NCI-H2227 (cell line): Measurements from ENCODE around the gene RPL34.

Experiments
- DNase-seq: peaks from one replicate; lab custom pipeline; 2025; ENCODE audit not compliant: unreplicated experiment; lab: John Stamatoyannopoulos, UW

Gene RPL34

GRCh38 chr4:108622828-108623227 is 2.5 kb downstream of the RPL34 start:
- DNase-seq = no peak

DNA sequence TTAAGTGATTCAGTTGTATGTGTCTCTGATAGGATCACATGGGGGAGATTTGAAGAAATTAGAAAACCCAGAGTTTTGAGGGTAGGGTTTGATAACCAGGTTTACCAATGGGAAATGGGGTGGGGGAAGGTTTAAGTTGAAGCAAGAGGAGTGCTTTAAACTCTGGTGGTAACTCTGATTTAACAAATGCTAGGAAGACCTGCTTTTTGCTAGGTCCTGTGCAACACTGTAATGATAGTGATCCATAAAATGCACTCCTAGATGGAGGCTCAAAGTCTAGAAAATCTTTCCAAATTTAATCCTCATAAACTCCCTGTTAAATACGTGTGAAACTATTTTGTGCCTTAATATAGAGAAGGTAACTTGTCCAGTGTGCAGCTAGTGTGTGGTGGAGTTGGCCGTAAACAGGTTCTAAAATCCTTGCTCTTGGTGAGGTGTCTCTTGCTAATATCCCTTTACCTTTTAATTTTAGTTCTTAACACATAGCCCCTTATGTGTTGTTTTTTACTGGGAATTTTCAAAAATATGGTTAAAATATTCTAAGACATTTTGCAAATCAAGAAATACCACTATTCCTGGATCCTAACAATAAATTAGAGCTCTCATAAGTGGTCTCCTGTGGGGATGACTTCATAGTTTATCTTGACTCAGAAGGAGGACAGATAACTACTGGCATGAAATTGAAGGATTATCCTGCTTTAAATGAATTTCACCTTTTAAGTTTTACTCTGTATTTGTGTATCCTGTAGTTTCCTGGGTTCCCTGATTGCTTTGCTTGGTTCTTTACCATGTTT is 4.1 kb downstream of the RPL34 start:
- no peak for DNase-seq

DNA sequence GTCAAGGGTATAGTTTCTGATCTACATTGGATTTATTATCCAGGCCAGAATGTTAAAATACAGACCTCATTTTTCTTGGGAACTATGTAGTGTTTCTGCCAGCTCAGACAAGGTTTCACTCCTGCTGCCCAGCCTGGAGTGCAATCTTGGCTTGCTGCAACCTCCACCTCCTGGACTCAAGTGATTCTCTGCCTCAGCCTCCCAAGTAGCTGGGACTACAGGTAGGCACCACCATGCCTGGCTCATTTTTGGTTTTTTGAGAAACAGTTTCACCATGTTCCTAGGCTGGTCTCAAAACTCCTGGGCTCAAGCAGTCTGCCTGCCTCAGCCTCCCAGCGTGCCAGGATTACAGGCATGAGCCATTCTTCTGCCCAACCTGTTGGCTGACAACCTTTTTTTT is 5.7 kb downstream of the RPL34 start:
- DNase-seq = no peak

DNA sequence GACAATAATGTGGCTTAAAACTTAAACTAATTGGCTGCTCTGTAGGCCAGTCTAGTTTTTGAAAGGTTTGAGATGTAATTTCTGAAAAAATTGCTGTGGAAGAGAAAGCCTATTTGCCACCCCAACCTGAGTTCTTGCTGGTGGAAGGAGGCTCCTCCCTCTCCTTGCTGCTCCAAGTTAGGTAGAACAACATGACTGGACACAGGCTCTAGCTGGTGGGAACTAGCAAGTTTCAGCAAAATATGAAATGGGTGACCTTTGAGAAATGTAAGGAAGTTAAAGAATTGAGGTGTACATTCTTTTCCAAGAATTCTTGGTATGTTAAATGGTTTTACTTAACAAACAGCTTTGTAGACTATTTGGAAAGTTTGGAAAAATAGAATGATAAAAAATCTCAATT is 8.0 kb downstream of the RPL34 start:
- DNase-seq = no peak

DNA sequence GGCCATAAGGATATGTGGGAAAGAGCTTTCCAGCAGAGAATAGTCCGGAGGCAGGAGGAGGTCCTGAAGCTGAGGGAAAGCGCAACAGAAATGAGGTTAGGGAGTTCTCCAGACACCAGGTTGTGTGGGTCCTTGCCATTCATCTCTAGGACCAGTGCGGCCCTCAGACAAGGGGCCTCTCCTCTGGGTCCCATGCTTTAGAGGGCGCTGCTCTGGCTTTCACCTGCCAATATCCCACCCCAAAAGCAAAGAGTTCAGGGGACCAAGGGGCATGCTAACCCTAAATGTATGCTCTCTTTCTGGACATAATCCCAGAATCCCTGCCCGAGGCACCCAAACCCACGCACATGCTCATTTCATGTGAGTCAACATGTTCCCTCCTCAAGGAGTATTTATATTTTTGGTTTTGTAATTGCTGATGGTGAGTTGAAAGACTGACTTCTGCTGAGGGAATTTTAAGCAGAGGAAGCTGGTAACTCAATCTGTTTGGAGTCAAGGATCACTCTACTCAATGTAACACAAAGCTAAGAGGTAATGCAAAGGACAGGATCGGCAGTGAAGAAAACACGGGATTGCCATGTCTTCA is 14.8 kb downstream of the RPL34 start:
- no peak for DNase-seq

GRCh38 chr4:108636246-108636645 is 15.9 kb downstream of the RPL34 start:
- DNase-seq = no peak

- no peak for DNase-seq
These were observed 17.5 kb downstream of the RPL34 start for GRCh38 chr4:108637856-108638255.

DNA sequence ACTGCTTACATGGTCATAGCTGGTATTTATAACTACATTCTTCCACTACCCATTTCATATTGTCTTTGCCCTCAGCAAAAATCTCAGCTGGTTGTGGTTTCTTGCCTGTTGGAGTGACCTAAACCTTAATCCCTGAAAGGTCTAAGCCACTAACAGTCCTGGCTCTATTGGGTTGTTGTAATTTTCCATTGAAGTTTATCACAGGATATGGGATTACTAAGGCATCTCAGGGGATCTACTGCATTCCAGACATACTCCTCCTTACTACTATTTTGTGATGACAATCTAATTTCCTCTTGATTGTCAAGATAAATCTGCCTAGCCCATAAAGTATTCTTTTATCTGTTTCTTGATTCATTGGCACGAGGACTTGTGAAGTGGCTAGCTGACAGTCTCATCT is 23.9 kb downstream of the RPL34 start:
- DNase-seq = no peak

- no peak for DNase-seq
These were observed 26.3 kb downstream of the RPL34 start for GRCh38 chr4:108646706-108647105.

DNA sequence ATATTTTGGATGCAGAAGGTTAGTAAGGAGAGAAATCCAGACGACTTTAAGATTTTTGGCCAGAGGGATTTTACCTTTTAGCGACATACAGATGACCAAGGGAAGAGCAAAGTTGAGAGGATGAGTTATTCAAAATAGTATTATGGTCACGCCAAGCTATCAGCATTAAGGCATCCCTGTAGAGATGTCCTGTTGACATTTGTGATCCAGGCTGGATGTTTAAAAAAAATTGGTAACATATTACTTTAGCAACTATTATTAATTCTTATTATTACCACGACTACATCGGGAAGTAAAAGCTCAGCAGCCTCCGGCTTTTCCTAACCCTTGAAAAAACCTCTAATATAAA is 29.5 kb downstream of the RPL34 start:
- DNase-seq = no peak

DNA sequence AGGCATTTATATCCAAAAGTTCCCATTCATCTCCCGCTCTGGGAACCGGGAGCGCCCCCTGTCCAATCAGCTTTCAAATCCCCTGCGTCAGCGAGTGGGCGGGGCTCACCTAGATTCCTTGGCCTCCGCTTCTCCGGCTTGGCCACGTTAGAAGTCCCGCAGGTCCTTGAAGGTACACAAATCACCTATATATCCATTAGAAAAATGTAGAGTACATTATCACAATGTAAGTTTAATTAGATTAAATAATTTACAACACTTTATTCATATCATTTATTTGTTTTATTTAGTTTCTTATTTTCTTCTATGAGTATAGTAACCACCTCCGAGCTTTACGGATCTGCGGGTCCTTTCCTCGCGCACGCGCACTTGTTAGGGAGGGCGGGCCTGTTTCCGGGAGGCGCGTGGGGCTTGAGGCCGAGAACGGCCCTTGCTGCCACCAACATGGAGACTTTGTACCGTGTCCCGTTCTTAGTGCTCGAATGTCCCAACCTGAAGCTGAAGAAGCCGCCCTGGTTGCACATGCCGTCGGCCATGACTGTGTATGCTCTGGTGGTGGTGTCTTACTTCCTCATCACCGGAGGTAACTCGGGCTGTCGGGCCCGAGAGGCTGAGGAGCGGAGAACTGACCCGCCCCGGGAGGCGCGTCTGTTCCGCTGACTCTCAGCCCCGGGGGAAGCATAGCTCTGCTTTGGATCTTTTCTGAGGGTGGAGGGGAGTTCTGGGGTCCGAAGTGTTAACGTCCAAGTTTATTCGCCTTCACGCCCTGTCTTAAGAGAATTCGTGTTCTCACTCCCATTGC is 30.0 kb downstream of the RPL34 start, which contains the start of gene OSTC:
TSS of gene OSTC (plus strand) at position 388 of the 802 bp plus-strand sequence. CDS start at position 445, 57 bp downstream.
- DNase-seq = peak; percentile 95

- DNase-seq = peak; percentile 20
These were observed 30.8 kb downstream of the RPL34 start for GRCh38 chr4:108651014-108651791.

GRCh38 chr4:108662629-108663028 is 42.3 kb downstream of the RPL34 start:
- DNase-seq = no peak

- DNase-seq = no peak
These were observed 54.1 kb downstream of the RPL34 start for GRCh38 chr4:108674356-108674977.
